Cardiac ventricle fibroblast (primary cell): ENCODE measurements around the gene DPP8. TPM values are rescaled to one million over a fixed set of nuclear protein-coding genes. Genes with fewer than 3 reads are reported as not detected.

Experiments used
- total RNA-seq: library from RNA; depleted of rRNA; stranded (reverse); fragments of >200 nt; gene quantifications from 2 replicates; pipeline ENCODE4 v1.2.3, GENCODE V29; 2015

The DPP8 gene
- 20.4 and 20.8 TPM in 2 replicates for total RNA-seq

GRCh38 chr15:65516997-65517865 lies at the start of gene DPP8:
Gene DPP8, minus strand, starts transcription at chr15:65517689. Its CDS starts 5,136 bp downstream, at chr15:65512553.

DNA sequence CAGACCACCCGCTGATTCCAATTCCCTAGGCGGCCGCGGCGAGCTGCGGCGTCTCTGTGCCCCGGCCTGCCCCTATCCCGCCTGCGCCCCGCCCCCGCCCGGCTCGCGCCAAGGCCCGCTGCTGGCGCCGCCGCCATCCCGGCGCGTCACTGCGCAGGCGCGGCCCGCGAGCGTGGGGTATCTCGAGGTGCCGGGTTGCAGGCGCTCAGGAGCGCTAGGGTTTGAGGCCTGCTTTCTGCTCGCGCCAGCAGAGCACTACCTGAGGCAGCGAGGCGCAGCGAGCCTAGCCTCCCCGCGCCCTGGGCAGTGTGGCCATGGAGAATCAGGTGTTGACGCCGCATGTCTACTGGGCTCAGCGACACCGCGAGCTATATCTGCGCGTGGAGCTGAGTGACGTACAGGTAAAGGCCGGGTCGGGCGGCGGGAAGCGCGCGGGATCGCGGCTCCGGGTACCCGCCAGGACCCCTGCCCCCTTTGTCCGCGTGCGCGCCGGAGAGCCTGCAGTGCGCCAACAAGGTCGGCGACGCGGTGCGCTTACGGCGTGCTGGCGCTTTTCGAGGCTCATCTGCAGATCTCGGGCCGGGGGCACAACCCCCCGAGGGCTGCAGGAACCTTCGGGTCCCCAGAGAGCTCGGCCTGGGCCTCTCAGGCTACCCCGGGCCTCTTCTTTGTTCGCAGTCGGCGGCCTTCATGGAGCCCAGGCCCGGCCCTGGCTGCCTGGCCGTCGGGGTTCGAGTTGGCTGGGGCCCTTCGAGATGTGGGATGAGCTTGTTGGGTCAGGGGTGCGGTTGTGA lies 13.0 kb upstream of the DPP8 start, which contains the start of gene HACD3:
TSS of gene HACD3 (plus strand) at position 146 of the 794 bp plus-strand sequence. CDS start at position 315, 169 bp downstream.

Other genes with a start within 250 kb of the DPP8 start
- 4.0 and 5.2 TPM in 2 replicates for gene PARP16, start 230.8 kb downstream of the DPP8 start, total RNA-seq
- not detected in 2 replicates for gene RNU5A-1, start 221.6 kb downstream of the DPP8 start, total RNA-seq
- gene RNU5B-1, start 213.0 kb downstream of the DPP8 start, total RNA-seq = not detected in 2 replicates
- gene IGDCC3, start 139.7 kb downstream of the DPP8 start, total RNA-seq = not detected in 2 replicates
- gene IGDCC4, start 94.7 kb downstream of the DPP8 start, total RNA-seq = 1.2 and 2.1 TPM in 2 replicates
- 46.1 and 47.7 TPM in 2 replicates for gene HACD3, start 12.8 kb upstream of the DPP8 start, total RNA-seq
- gene INTS14, start 93.4 kb upstream of the DPP8 start, total RNA-seq = 23.3 and 26.0 TPM in 2 replicates
- 3.5 and 9.5 TPM in 2 replicates for gene SLC24A1, start 104.2 kb upstream of the DPP8 start, total RNA-seq